ENCODE data around the gene ZNF566.

DNA sequence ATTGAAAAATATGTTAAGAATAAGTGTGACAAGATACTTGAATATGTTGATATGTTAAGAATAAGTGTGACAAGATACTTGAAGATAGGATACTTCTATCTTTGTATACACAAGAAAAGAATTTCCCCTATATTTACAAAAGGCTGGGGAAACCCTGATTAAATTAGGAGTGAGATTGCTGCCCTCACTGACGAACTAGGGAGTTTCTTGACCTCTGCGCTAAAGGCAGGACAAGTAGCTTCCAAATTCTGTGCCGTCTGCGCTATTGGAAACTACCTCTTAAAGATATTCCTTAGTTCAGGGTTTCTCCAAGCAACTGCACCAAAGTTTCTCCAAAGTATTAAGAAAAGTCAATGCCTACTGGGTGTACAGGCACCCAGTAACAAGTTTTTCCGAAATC is 38.0 kb upstream of the ZNF566 start:
- TF ChIP-seq, protein P1, sequence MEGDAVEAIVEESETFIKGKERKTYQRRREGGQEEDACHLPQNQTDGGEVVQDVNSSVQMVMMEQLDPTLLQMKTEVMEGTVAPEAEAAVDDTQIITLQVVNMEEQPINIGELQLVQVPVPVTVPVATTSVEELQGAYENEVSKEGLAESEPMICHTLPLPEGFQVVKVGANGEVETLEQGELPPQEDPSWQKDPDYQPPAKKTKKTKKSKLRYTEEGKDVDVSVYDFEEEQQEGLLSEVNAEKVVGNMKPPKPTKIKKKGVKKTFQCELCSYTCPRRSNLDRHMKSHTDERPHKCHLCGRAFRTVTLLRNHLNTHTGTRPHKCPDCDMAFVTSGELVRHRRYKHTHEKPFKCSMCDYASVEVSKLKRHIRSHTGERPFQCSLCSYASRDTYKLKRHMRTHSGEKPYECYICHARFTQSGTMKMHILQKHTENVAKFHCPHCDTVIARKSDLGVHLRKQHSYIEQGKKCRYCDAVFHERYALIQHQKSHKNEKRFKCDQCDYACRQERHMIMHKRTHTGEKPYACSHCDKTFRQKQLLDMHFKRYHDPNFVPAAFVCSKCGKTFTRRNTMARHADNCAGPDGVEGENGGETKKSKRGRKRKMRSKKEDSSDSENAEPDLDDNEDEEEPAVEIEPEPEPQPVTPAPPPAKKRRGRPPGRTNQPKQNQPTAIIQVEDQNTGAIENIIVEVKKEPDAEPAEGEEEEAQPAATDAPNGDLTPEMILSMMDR (IDR thresholded peaks at IDR 0.05) = no peak
- no peak for TF ChIP-seq POLR2AphosphoS5 (IDR thresholded peaks at IDR 0.05)

Measured in suprapubic skin (tissue), 3 donors.